NCI-H1930 (cell line): Measurements from ENCODE around the gene ENO1.
A peak's percentile ranks its signal among the peaks of the same experiment; 100 is the strongest.

ENCODE experiments used
- DNase-seq, 2 experiments: peaks; one replicate each; lab custom pipeline; 2025; lab: John Stamatoyannopoulos, UW

The ENO1 gene

DNA sequence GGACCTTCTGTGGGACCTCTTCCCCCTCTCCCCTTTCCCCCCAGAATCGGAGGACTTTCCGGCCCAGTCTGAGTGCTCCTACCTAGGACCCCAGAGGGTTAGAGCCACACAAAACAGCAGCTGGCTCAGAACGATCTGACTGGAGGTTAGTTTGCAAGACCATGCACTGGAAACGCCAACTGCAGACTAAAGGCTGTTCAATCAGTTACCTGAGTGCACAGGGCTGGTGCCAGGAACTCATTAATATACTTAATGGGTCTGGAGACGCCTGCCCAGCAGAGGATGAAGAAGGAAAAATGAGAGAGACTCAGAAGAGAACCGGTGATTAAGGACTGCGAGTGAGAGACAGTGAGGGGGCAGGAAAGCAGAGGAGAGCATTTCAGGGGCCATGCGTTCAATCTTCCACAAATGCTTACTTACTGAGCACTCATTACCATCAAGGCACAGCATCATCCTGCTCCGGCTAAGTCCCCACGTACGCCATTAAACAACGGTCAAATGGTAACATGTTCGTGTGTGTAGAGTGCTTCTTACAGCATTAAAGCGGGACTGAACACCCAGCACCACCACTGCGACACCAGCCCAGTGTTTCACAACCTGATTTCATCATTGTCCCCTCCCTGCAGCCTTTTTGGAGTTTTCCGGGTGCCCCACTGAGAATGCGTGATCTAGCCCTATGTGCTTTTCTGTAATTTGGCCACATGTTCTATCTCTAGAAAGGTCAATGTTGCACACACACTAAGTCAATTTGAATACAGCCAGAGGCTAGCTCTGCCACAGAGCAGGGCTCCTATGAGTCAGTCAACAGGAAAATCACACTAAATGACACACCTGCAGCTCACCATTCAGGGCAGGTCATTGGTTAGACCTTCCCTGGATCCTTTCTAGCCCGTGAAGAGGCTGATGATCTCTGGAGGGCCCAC is 7.6 kb downstream of the ENO1 start:
- DNase-seq: no peak

DNA sequence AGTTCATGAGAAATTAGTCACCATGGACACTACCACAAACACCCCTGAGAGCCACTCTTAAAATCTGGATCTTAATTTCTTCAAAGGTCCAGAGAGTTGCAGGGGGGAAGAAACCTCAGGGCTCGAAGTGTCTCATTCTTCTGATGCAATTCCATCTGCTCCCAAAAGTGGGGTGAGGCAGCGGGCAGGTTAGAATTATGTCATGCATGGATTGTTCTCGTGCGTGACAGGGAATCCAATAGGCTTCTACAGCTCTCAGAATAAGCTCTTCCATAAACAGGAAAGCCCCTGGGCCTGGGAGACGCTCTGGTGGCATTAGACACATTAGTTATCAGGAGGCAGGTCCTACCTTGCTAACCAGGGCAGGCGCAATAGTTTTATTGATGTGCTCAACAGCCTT is 8.4 kb downstream of the ENO1 start:
- no peak for DNase-seq

DNA sequence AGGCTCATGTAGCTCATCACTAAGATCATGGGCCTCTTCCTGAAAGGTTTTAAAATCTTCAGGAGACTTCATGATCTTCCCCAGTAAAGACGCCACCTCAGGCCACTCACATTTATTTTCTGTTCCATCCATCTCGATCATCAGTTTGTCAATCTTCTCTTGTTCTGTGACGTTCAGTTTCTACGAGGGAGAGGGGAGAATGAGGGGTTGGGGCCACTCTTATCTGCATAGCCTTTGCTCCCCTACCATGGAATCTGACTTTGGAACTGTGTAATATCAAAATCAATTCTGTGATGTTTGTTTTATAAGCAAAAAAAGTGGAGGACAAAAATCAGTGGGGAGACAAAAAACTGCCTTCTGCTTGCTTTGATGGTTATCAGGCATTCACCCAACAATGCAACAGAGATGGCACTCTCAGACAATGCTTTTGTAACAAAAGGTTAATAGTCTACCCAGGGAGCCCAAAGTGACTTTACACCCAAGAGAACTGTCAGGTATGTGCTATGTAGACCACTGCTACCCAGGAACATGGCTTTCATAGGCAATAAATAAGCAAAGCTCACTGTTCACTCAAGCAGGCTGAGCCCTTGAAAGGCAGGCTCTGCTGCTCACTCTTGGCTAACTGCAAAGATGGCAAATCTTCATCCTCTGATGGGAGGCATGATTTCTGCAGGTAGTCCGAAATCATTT is 10.5 kb downstream of the ENO1 start:
- no peak for DNase-seq

DNA sequence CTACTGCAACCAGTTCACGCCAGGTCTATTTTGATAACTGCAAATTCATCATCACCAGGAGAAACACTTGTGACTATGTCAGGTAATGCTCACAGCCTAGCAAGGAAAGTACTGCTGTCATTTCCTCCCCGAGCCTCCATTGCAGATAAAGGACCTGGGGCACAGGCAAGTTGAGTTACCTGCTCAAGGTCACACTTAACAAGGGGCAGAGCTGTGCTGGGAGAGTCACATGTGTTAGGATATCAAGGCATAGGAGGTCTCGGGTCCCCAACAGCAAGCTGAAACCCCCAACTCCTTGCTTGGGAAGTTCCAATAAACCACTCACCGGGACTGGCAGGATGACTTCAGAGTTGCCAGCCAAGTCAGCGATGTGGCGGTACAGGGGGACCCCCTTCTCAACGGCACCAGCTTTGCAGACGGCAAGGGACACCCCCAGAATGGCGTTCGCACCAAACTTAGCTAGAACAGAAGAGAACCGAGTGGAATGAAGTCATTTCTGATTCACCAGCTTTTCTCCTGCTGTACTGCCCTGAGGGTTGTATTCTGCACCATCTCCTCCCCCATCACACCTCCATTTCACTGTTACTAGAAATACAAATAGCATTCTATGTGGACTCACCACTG is 11.6 kb downstream of the ENO1 start:
- DNase-seq: no peak

DNA sequence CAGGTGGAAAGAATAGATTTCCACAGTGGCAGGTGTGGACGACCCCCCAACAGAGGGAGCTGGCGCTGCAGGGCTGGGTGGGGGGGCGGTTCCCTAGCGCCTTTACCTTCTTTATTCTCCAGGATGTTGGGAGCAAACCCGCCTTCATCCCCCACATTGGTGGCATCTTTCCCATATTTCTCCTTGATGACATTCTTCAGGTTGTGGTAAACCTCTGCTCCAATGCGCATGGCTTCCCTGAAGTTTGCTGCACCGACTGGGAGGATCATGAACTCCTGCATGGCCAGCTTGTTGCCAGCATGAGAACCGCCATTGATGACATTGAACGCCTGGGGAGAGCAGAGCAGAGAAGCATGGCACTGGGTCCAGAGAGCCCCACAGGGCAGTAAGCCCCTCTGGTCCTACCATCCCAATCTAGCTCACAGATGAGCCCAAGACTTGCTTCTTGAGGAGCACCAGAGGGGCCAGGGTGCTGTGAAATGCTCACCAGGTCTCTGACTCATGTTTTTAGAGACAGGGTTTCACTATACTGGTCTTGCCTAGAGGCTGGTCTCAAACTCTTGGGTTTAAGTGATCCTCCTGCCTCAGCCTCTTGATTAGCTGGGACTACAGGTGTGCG is 12.2 kb downstream of the ENO1 start:
- DNase-seq: no peak

DNA sequence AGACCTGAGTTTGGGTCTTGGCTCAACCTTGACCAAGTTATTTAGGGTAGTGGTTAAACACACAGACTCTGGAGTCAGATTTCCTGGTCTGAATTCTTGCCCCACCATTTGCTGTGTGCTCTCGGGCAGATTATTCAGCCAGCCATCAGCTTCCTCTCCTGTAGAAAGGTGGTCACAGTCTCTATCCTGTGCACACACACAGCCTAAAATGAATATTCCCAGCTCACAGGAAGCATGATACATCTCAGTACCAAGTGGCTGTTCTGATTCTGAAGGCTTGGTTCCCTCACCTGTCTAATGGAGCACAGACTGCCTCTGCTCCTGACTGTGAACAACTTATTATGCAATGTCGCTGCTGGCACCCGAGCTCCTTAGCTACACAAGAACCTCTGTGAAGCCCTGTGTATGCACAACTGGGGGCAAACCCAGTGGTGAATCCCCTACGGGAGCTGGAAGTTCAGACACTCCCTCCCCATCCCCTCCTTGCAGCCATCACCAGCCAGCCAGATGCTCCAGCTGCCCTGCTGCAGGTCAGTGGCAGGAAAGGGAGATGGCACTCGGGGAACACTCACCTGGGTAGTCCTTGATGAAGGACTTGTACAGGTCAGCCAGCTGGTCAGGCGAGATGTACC is 13.7 kb downstream of the ENO1 start:
- DNase-seq: no peak

DNA sequence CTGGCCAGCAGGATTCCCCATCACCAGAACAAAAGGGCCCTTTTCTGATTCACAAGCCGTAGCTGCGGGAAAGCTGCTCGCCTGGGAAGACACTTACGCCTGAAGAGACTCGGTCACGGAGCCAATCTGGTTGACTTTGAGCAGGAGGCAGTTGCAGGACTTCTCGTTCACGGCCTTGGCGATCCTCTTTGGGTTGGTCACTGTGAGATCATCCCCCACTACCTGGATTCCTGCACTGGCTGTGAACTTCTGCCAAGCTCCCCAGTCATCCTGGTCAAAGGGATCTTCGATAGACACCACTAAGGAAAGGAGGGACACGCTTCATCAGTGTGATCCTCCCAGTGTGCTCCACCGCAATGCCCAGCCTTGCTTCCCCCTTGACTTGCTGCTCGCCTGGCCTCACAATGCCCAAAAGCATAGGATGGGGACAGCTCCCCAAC is 14.7 kb downstream of the ENO1 start:
- DNase-seq: no peak

DNA sequence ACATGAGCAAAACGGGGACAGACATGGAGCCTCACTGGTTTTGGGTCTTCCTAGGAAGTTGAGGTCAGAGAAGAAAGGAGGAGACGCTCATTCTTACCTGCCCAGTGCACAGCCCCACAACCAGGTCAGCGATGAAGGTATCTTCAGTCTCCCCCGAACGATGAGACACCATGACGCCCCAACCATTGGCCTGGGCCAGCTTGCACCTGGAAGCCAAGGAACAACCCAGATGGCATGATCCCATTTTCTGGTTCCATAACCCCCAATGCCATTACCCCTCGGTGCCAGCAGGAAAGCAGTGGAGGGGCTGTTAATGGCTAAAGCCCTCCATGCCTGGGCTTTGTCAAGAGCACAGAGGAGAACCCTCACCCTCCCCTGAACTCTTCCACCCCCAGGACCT is 15.3 kb downstream of the ENO1 start:
- no peak for DNase-seq

DNA sequence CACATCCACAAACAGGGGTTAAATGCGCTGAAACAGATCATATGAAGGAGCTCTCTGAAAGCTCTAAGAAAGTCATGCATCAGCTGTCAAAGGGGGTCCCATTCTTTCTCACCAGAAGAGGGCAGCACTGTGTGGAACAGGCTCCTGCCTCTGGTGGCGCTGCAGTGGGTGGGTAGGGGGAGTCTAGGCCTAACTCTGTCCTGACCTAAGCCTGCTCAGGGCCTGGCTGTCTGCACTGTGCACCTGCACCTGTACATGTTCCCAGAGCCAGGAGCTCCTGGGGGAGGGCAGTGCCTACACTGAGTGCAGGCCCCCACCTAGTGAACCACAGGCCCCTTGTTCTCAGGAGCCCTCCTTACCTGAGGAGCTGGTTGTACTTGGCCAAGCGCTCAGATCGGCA is 16.0 kb downstream of the ENO1 start:
- DNase-seq: peak; percentile 8 to 19

DNA sequence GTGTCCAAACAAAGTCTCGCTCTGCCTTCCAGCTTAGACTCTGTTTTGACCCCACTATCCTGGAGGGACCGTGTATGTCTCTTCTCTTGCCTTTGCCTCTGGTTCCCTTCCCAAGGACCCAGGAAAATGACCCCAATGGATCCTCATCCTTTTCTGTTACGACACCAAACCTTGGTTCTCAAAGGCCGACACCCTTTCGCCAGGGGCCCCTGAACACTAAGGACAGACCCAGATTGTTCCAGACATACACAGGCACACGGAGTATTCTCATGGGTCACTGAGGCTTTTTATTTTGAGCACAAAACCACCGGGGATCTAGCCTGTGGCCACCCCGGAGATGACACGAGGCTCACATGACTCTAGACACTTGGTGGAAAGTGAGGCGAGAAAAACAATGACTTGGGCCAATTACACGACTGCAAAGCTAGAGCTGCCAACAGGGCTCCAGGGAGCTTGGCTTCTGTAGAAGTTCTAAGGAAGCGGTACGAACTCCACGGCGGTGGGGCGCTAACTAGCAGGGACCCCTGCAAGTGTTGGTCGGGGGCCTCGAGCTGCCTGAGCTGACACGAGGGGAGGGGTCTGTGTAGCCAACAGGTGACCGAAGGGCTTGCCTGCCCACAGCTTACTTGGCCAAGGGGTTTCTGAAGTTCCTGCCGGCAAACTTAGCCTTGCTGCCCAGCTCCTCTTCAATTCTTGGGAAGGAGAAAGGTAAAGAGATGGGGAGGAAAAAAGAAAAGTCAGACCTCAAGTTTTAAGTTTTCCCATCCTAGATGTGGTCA is 17.6 kb downstream of the ENO1 start:
- DNase-seq: no peak

DNA sequence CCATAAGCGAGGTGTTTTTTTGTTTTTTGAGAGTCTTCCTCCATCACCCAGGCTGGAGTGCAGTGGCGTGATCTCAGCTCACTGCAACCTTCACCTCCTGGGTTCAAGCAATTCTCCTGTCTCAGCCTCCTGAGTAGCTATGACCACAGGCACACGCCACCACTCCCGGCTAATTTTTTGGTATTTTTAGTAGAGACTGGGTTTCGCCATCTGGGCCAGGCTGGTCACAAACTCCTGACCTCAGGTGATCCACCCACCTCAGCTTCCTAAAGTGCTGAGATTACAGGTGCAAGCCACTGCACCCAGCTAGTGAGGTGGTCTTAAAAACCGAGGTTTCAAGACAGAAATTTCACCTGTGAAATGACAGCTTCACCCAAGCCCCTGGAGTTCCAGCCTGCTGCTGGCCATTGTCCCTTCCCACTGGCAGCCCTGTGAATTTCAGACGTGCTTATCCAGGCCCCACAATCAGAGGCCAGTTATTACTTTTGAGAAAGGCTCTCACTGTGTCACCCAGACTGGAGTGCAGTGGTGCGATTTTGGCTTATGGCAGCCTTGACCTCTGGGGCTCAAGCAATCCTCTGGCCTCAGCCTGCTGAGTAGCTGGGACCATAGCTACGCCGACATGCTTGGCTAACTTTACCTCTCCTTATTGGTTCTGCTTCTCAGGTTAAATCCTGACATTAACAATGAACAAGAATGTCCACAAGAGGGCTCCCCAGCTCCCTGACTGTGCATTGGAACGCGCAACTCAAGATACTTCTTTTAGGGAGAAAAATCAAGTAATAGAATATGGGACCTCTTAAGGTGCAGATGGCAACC is 19.4 kb downstream of the ENO1 start:
- DNase-seq: peak in 1 of 2 experiments; percentile 21

DNA sequence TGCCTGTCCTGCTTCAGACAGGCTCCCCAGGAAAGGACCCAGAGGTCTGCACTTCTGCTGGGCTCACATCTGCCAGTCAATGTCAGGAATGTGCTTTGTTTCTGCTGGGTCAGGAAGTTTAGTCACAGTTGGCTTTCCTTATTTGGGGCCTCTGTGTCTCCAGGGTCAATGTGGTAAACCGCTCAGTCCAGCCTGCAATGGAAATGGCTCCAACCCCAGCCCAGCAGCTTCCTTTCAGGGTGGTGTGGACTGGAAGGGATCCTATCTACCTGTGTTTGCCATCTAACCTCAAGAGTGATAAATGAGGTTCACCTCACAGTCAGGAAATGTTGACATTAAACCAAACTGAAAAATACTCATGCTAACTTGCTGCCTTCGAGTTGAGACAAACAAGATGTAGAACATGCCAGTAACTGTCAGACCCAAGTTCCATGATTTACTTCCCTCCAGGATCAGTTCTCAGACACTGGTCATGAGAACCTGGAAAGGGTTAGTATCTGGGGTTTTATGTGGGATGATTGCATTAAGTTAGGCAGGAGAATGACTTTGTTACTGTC is 20.3 kb downstream of the ENO1 start:
- DNase-seq: no peak

DNA sequence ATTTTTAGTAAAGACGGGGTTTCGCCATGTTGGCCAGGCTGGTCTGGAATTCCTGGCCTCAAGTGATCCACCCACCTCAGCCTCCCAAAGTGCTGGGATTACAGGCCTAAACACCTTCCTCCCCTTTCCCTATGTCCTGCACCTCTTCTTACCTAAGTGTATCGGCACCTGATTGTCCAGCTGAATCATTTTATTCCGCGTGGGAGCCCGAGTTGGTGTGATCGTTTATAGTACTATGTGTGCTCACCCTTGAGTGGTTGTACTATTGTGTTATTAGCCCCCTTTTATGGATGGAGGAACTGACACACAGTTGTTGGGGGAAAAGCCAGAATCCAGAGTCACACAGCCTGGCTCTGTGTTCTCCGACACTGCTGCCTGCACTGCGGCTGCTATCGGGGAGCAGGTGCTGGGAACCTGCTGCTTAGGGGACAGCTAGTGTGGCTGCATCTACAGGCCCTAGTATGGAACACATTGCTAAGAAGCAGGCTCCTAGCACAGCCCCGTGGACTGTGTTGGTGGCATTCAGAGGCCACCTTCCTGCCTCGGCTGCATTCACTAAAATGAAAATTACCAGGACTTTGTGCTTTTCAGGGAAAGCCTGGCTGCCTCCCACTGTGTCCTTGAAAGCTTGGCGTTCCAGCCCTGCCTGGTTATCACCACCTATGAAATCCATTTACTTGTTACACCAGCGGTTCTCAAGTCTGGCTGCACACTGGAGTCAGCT is 21.6 kb downstream of the ENO1 start:
- no peak for DNase-seq

DNA sequence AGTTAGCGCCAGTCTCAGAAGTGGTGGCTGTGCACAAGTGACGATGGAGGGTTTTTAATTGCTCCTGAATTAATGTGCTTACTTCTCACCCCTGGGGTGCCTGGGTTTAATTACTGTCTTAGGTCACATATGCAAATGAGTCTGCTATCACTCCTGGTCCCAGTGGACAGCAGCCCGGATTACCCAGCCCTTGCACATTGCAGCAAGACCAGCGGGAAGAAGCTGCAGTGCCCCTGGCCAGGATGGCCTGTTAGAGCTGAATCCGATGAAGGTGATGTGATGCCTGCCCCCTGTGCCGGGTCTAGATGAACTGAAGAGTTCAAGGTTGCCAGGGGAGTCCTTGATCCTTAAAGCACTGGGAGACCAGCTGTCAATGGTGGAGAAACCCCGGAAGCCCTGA is 24.2 kb downstream of the ENO1 start:
- DNase-seq: no peak

DNA sequence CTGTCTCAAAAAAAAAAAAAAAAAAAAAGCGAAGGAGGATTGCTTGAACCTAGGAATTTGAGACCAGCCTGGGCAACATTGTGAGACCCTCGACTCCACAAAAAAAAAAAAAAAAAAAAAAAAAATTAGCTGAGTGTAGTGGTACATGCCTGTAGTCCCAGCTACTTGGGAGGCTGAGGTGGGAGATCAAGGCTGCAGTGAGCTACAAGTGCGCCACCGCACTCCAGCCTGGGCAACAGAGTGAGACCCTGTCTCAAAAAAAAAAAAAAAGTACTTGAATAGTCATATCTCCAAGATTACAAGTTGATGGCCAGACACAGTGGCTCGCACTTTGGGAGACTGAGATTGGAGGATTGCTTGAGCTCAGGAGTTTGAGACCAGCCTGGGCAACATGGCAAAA is 27.4 kb downstream of the ENO1 start:
- no peak for DNase-seq

DNA sequence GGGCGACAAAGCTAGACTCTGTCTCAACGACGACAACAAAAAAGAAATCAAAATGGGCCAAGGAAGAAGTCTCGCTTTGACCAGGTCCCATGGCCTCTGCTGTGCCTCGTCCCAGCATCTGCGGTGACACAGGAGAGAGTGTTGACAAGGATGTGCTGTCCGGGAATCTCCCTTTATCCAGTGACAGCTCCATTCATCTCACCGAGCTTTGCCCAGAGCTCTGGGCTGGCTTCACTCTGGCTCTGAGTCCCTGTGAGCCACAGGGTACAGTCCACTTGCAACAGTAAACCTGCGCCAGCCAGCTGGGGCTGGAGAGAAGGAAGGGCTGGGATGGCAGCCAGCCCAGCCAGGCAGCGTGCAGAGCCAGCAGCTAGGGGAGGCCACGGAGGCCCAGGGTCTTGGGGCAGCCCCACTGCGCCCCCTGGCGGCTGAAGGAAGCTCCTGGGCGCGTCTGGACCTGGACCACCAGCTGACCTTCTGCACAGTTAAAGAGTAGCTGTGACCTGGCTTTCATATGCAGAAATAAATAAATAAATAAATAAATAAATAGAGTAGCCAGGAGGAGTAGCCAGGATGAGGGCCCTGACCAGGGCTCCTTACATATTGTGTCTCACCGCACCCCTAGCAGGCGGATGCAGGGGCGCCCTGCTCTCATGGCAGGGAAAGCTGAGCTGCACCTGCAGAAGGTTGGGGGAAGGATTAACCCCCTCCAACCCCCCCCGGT is 29.7 kb downstream of the ENO1 start:
- DNase-seq: peak; percentile 70 to 78

DNA sequence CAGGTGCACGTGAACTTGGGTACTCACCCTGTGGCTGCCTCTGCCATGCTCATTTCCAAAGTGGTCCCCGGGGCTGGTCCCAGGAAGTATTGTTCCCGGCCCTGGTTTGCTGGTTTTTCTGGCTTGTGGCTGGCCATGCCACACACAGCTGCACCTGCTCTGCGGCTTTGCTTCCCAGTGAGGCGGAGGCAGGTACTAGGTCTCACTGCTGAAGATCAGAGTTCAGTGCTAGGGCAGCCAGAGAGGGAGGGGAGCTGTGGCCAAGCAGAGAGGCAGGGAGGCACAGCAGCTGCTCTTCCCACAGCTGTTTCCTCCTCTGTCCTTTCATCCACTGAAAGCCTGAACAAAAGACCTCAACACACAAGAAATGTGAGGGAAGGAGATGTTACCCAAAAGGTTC is 30.5 kb downstream of the ENO1 start:
- DNase-seq: no peak

DNA sequence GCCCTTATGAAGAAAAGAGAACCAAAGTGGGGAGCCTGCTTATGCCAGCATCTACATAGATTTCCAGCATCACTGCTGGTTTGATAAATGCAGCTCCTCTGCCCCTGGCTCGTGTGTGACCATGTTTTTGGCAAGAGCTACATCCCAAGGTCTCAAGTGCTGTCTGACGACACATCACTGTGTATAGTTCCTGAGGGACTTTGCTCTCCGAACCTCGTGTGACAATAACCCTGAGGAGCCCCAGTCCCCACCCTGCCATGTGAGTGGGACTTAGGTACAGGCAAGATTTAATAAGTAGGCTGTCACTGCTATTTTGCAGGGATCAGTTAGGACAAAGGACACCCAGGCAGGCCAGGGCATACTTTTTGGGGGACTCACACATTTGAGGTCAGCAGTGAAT is 32.2 kb downstream of the ENO1 start:
- no peak for DNase-seq
